ENCODE results near the gene FABP6.

GRCh38 chr5:160207061-160207460 is 22.2 kb upstream of the FABP6 start:
- TF ChIP-seq CTCF (IDR thresholded peaks at IDR 0.05) (no peak), POLR2A (IDR thresholded peaks at IDR 0.05) (no peak)

Data from lower leg skin (tissue), 3 donors.